ENCODE measurements around the gene SNX21.
A peak's percentile ranks its signal among the peaks of the same experiment; 100 is the strongest.
"Not testable (repeated sequence)": the region's sequence is repeated elsewhere in the genome, so short reads cannot be mapped to it uniquely, and the experiment has no call there.

The SNX21 gene

GRCh38 chr20:45833030-45833882, at the start of gene SNX21:
Gene SNX21 (plus strand): TSS chr20:45833799. CDS start chr20:45833920, 121 bp downstream.
- peak; percentile 96 for DNase-seq (ENCODE audit: low read depth)

- no peak for DNase-seq (ENCODE audit: low read depth)
Observed at GRCh38 chr20:45788351-45788750, 45.2 kb upstream of the SNX21 start.

- DNase-seq (ENCODE audit: low read depth): no peak
Observed at GRCh38 chr20:45792317-45793118, 41.1 kb upstream of the SNX21 start.

- no peak for DNase-seq (ENCODE audit: low read depth)
Observed at GRCh38 chr20:45796337-45797065, 37.1 kb upstream of the SNX21 start.

- DNase-seq (ENCODE audit: low read depth): not testable (repeated sequence)
Observed at GRCh38 chr20:45797510-45797909, 36.1 kb upstream of the SNX21 start.

GRCh38 chr20:45797955-45798354, 35.6 kb upstream of the SNX21 start:
- not testable (repeated sequence) for DNase-seq (ENCODE audit: low read depth)

GRCh38 chr20:45798935-45799642, 34.5 kb upstream of the SNX21 start:
- DNase-seq (ENCODE audit: low read depth): peak; percentile 77

GRCh38 chr20:45801851-45802250, 31.7 kb upstream of the SNX21 start:
- DNase-seq (ENCODE audit: low read depth): no peak

GRCh38 chr20:45810191-45810970, 23.2 kb upstream of the SNX21 start:
- DNase-seq (ENCODE audit: low read depth): no peak

GRCh38 chr20:45812157-45813005, 21.2 kb upstream of the SNX21 start, which contains the start of gene UBE2C:
Gene UBE2C (plus strand): TSS chr20:45812644. CDS start chr20:45812696, 52 bp downstream.
- peak; percentile 100 for DNase-seq (ENCODE audit: low read depth)

GRCh38 chr20:45813006-45813340, 20.6 kb upstream of the SNX21 start:
- DNase-seq (ENCODE audit: low read depth): no peak

- no peak for DNase-seq (ENCODE audit: low read depth)
Observed at GRCh38 chr20:45813489-45813888, 20.1 kb upstream of the SNX21 start.

- no peak for DNase-seq (ENCODE audit: low read depth)
Observed at GRCh38 chr20:45814314-45814713, 19.3 kb upstream of the SNX21 start.

- peak; percentile 43 for DNase-seq (ENCODE audit: low read depth)
Observed at GRCh38 chr20:45816951-45817350, 16.6 kb upstream of the SNX21 start.

GRCh38 chr20:45817376-45818194, 16.0 kb upstream of the SNX21 start:
- peak; percentile 91 for DNase-seq (ENCODE audit: low read depth)

- DNase-seq (ENCODE audit: low read depth): no peak
Observed at GRCh38 chr20:45818239-45818638, 15.4 kb upstream of the SNX21 start.

- no peak for DNase-seq (ENCODE audit: low read depth)
Observed at GRCh38 chr20:45819466-45819865, 14.1 kb upstream of the SNX21 start.

- DNase-seq (ENCODE audit: low read depth): no peak
Observed at GRCh38 chr20:45821947-45822346, 11.7 kb upstream of the SNX21 start.

- DNase-seq (ENCODE audit: low read depth): peak; percentile 70
Observed at GRCh38 chr20:45822857-45823256, 10.7 kb upstream of the SNX21 start.

Measured in ELR (cell line).